H9 (cell line): ENCODE results near the gene ITIH5. TPM values are rescaled to one million over a fixed set of nuclear protein-coding genes. Genes with fewer than 3 reads are reported as not detected.

Experiments
- DNase-seq: peaks from one replicate; pipeline ENCODE4 v3.0.0-alpha.2; 2017
- H2AFZ ChIP-seq: one replicate; pipeline ENCODE4 v1.6.1; 2013; ENCODE audit warnings: mild to moderate bottlenecking, low read length, control low read depth, moderate library complexity
- H2AK5ac ChIP-seq: 2 replicates; pipeline ENCODE4 v1.6.1; 2013; ENCODE audit warnings: low read length, control low read depth, mixed read lengths; ENCODE audit not compliant: insufficient read length
- H2BK120ac ChIP-seq: one replicate; pipeline ENCODE4 v1.6.1; 2013; ENCODE audit warnings: low read depth, mild to moderate bottlenecking, low read length, control low read depth, inconsistent platforms; ENCODE audit not compliant: poor library complexity, severe bottlenecking
- H2BK12ac ChIP-seq: 2 replicates; pipeline ENCODE4 v1.6.1; 2013; ENCODE audit warnings: low read length, control low read depth, mixed read lengths, low read depth; ENCODE audit not compliant: insufficient read length
- H2BK15ac ChIP-seq: 2 replicates; pipeline ENCODE4 v1.6.1; 2013; ENCODE audit warnings: low read depth, low read length, control low read depth
- H2BK20ac ChIP-seq: one replicate; pipeline ENCODE4 v1.6.1; 2013; ENCODE audit warnings: low read depth, mild to moderate bottlenecking, low read length, control low read depth, inconsistent platforms; ENCODE audit not compliant: poor library complexity, severe bottlenecking
- H2BK5ac ChIP-seq: 2 replicates; pipeline ENCODE4 v1.6.1; 2013; ENCODE audit warnings: low read length, control low read depth, mixed read lengths; ENCODE audit not compliant: insufficient read length
- H3K14ac ChIP-seq: 2 replicates; pipeline ENCODE4 v1.6.1; 2013; ENCODE audit warnings: low read length, control low read depth; ENCODE audit not compliant: insufficient read depth
- H3K18ac ChIP-seq: 2 replicates; pipeline ENCODE4 v1.6.1; 2013; ENCODE audit warnings: low read depth, mild to moderate bottlenecking, mixed read lengths, low read length, control low read depth; ENCODE audit not compliant: insufficient read length
- H3K23ac ChIP-seq: 2 replicates; pipeline ENCODE4 v1.6.1; 2013; ENCODE audit warnings: low read length, control low read depth, mixed read lengths, low read depth; ENCODE audit not compliant: insufficient read length
- H3K23me2 ChIP-seq: 2 replicates; pipeline ENCODE4 v1.6.1; 2013; ENCODE audit warnings: low read depth, mild to moderate bottlenecking, mixed read lengths, low read length, control low read depth; ENCODE audit not compliant: insufficient read length, poor library complexity, severe bottlenecking
- H3K27ac ChIP-seq: 2 replicates; pipeline ENCODE4 v1.5.1; 2013; ENCODE audit warnings: low read length, control low read depth, mixed read lengths, low read depth; ENCODE audit not compliant: insufficient read length
- H3K27me3 ChIP-seq: 2 replicates; pipeline ENCODE4 v1.6.1; 2013; ENCODE audit warnings: low read length, control low read depth, inconsistent platforms; ENCODE audit not compliant: insufficient read depth
- H3K4ac ChIP-seq: 2 replicates; pipeline ENCODE4 v1.6.1; 2013; ENCODE audit warnings: low read depth, mild to moderate bottlenecking, control low read depth, inconsistent platforms, low read length, moderate library complexity
- H3K4me1 ChIP-seq: 2 replicates; pipeline ENCODE4 v1.6.1; 2013; ENCODE audit warnings: low read length, control low read depth, inconsistent platforms; ENCODE audit not compliant: insufficient read depth
- H3K4me2 ChIP-seq: 2 replicates; pipeline ENCODE4 v1.6.1; 2013; ENCODE audit warnings: low read length, control low read depth, mixed read lengths; ENCODE audit not compliant: insufficient read length, insufficient read depth
- H3K56ac ChIP-seq: 2 replicates; pipeline ENCODE4 v1.6.1; 2013; ENCODE audit warnings: low read depth, mild to moderate bottlenecking, mixed read lengths, low read length, control low read depth; ENCODE audit not compliant: insufficient read length
- H3K79me1 ChIP-seq: 2 replicates; pipeline ENCODE4 v1.6.1; 2013; ENCODE audit warnings: low read depth, mild to moderate bottlenecking, moderate library complexity, low read length, control low read depth, inconsistent platforms; ENCODE audit not compliant: insufficient read depth, poor library complexity, severe bottlenecking
- H3K79me2 ChIP-seq: 2 replicates; pipeline ENCODE4 v1.6.1; 2013; ENCODE audit warnings: low read length, control low read depth, inconsistent platforms; ENCODE audit not compliant: insufficient read depth
- H3K9ac ChIP-seq: 2 replicates; pipeline ENCODE4 v1.6.1; 2013; ENCODE audit warnings: low read length, control low read depth, mixed read lengths; ENCODE audit not compliant: insufficient read length; ENCODE audit errors: extremely low read depth
- H3K9me3 ChIP-seq: one replicate; pipeline ENCODE4 v1.6.1; 2013; ENCODE audit warnings: low read depth, low read length, inconsistent platforms; ENCODE audit not compliant: control insufficient read depth
- H3T11ph ChIP-seq: one replicate; pipeline ENCODE4 v1.6.1; 2013; ENCODE audit warnings: mild to moderate bottlenecking, low read length, control low read depth, inconsistent platforms
- H4K20me1 ChIP-seq: one replicate; pipeline ENCODE4 v1.6.1; 2013; ENCODE audit not compliant: control insufficient read depth, insufficient read length, insufficient read depth
- H4K5ac ChIP-seq: 2 replicates; pipeline ENCODE4 v1.6.1; 2013; ENCODE audit warnings: low read depth, mild to moderate bottlenecking, mixed read lengths, low read length, control low read depth; ENCODE audit not compliant: insufficient read length
- H4K8ac ChIP-seq: replicated peaks from 2 replicates; pipeline ENCODE4 v1.6.1; 2013; ENCODE audit warnings: low read length, control low read depth, mixed read lengths, low read depth; ENCODE audit not compliant: insufficient read length
- H4K91ac ChIP-seq: 2 replicates; pipeline ENCODE4 v1.6.1; 2013; ENCODE audit warnings: low read depth, mild to moderate bottlenecking, moderate library complexity, mixed read lengths, low read length, control low read depth; ENCODE audit not compliant: insufficient read length
- H3K27ac Mint-ChIP-seq, 3 experiments: 2 replicates in 2 of 3; 3 replicates in 1 of 3; pipeline ENCODE4 v1.8.0; 2020 to 2021; ENCODE audit warnings: mixed read lengths in 3 of 3, mild to moderate bottlenecking in 1 of 3, moderate library complexity in 1 of 3
- H3K27me3 Mint-ChIP-seq: 2 replicates; pipeline ENCODE4 v1.8.0; 2021; ENCODE audit warnings: low read depth, mild to moderate bottlenecking, moderate library complexity, mixed read lengths
- H3K36me3 Mint-ChIP-seq, 3 experiments: 2 replicates in 2 of 3; 3 replicates in 1 of 3; pipeline ENCODE4 v1.8.0; 2020 to 2021; ENCODE audit warnings: low read depth in 3 of 3, mixed read lengths in 3 of 3; ENCODE audit not compliant: insufficient read depth in 1 of 3
- H3K4me1 Mint-ChIP-seq, 2 experiments: 2 replicates each; pipeline ENCODE4 v1.8.0; 2020; ENCODE audit warnings: mixed read lengths in 2 of 2
- H3K4me3 Mint-ChIP-seq, 2 experiments: 2 replicates in 1 of 2; 3 replicates in 1 of 2; pipeline ENCODE4 v1.8.0; 2020 to 2021; ENCODE audit warnings: mild to moderate bottlenecking in 2 of 2, mixed read lengths in 2 of 2, moderate library complexity in 1 of 2
- H3K9me3 Mint-ChIP-seq, 2 experiments: 2 replicates in 1 of 2; 3 replicates in 1 of 2; pipeline ENCODE4 v1.8.0; 2020; ENCODE audit warnings: mild to moderate bottlenecking in 2 of 2, mixed read lengths in 2 of 2, moderate library complexity in 1 of 2
- CTCF ChIP-seq: fragments of 200-600 bp; sonication (generic); conservative IDR thresholded peaks from 3 replicates; pipeline ENCODE4 v1.8.0; 2021; ENCODE audit warnings: antibody characterized with exemption, mild to moderate bottlenecking
- WGBS: extraction: QIAGEN DNeasy Blood & Tissue Kit; methylation state at CpG from one replicate; pipeline ENCODE4 v1.1.7; 2013; ENCODE audit warnings: missing lambda C conversion rate, low lambda C conversion rate, mixed read lengths; ENCODE audit not compliant: insufficient read length; ENCODE audit errors: extremely low coverage; 5-methylcytosine and 5-hydroxymethylcytosine counted together
- total RNA-seq: library from RNA; stranded (reverse); gene quantifications from 2 replicates; pipeline ENCODE4 v1.2.1, GENCODE V29; 2021

ITIH5 gene
- total RNA-seq, 1 experiment from 2014 or later, result 1.3 TPM

GRCh38 chr10:7519351-7519750, 147.4 kb downstream of the ITIH5 start:
- TF ChIP-seq CTCF, result no peak
- Histone ChIP-seq H3K18ac (no peak overlapping the region), H2BK12ac (no peak overlapping the region), H3K56ac (no peak overlapping the region), H4K91ac (no peak overlapping the region), H3K14ac (no peak overlapping the region), H2AK5ac (no peak overlapping the region), H2BK20ac (no peak overlapping the region), H2BK15ac (no peak overlapping the region), H4K8ac (no peak overlapping the region), H3K79me2 (no peaks in the 10 kb centered on the region), H3K9me3 (no peaks in the 10 kb centered on the region), H3K23me2 (no peaks in the 10 kb centered on the region), H4K20me1 (no peaks in the 10 kb centered on the region), H3K4me2 (no peak overlapping the region), H3K27ac (no peak overlapping the region), H3K9ac (no peak overlapping the region), H3K23ac (no peak overlapping the region), H2BK120ac (no peak overlapping the region), H4K5ac (no peak overlapping the region), H3K4me1 (no peaks in the 10 kb centered on the region), H3T11ph (no peak overlapping the region), H3K4ac (no peak overlapping the region), H3K79me1 (no peaks in the 10 kb centered on the region), H2BK5ac (no peak overlapping the region), H2AFZ (no peak overlapping the region), H3K27me3 (no peaks in the 10 kb centered on the region)
- Mint-ChIP-seq H3K9me3 (no peaks in the 10 kb centered on the region), H3K4me3 (no peak overlapping the region), H3K4me1 (peaks cover 1 to 4% of the 10 kb centered on the region in 2 experiments), H3K27me3 (peaks cover 11% of the 10 kb centered on the region), H3K36me3 (no peaks in the 10 kb centered on the region), H3K27ac (no peak overlapping the region)
- no peak for DNase-seq
- no CpG with 5 or more reads among the region's 6 CpGs for WGBS
